HepG2 (cell line): Measurements from ENCODE around the gene CMTR2. TPM values are rescaled to one million over a fixed set of nuclear protein-coding genes. Genes with fewer than 3 reads are reported as not detected.

Experiments
- ATAC-seq: fragments of 200-7000 bp; cut with Tn5 transposase; 3 replicates; pipeline ENCODE4 v1.9.1; 2020; ENCODE audit warnings: mild to moderate bottlenecking, moderate library complexity
- BruUV-seq: library from RNA; stranded (reverse); fragments of 400-500 nt; replicated peaks from 2 replicates; lab custom pipeline; 2021; lab: Mats Ljungman, UMichigan
- CTCF ChIA-PET: fragments of 300-600 bp; formaldehyde crosslinking; extraction: SDS; loops from one replicate; lab custom pipeline; 2021; ENCODE audit warnings: low total read pairs, inconsistent platforms, low intra/inter-chr PET ratio; lab: Yijun Ruan, JAX
- POLR2A ChIA-PET: fragments of 350-600 bp; sonication (Branson Sonifier 250); formaldehyde crosslinking; loops from one replicate; lab custom pipeline; 2020; ENCODE audit warnings: antibody characterized with exemption, inconsistent platforms; lab: Yijun Ruan, JAX
- DNase-seq: peaks from one replicate; pipeline ENCODE4 v3.0.0-alpha.2; 2015; ENCODE audit warnings: low spot score
- FAIRE-seq: peaks from 3 replicates; lab custom pipeline; 2011; peaks lifted over from hg19 to GRCh38; lab: Jason Lieb, UNC
- H2AFZ ChIP-seq: one replicate; pipeline ENCODE4 v1.6.1; 2011; ENCODE audit warnings: low read length, inconsistent platforms
- H3K27ac ChIP-seq: fragments of 300-600 bp; 3 replicates; pipeline ENCODE4 v1.8.0; 2011; ENCODE audit warnings: mixed run types, mild to moderate bottlenecking, mixed read lengths, low read length, inconsistent platforms; ENCODE audit not compliant: insufficient read depth; ENCODE audit errors: extremely low read length
- H3K27me3 ChIP-seq, 2 experiments: fragments of 200-600 bp in 1 of 2; 2 replicates in 1 of 2; 3 replicates in 1 of 2; pipeline versions ENCODE4 v1.6.0 to v1.8.0; 2011; ENCODE audit warnings: low read length in 2 of 2, mild to moderate bottlenecking in 2 of 2, moderate library complexity in 2 of 2, inconsistent platforms in 1 of 2; ENCODE audit not compliant: insufficient read depth in 2 of 2, control insufficient read depth in 1 of 2
- H3K36me3 ChIP-seq, 2 experiments: fragments of 200-600 bp in 1 of 2; replicated peaks in 1 of 2; 2 replicates in 1 of 2; 3 replicates in 1 of 2; pipeline versions ENCODE4 v1.5.1 to v1.8.0; 2011; ENCODE audit warnings: low read length in 2 of 2, inconsistent platforms in 1 of 2; ENCODE audit not compliant: insufficient read depth in 2 of 2, control insufficient read depth in 1 of 2
- H3K4me1 ChIP-seq: 2 replicates; pipeline ENCODE4 v1.5.1; 2012; ENCODE audit warnings: low read length, inconsistent platforms; ENCODE audit not compliant: insufficient read depth
- H3K4me2 ChIP-seq: 2 replicates; pipeline ENCODE4 v1.6.0; 2011; ENCODE audit warnings: low read depth, low read length, inconsistent platforms
- H3K4me3 ChIP-seq, 3 experiments: fragments of 200-600 bp in 1 of 3; sonication (generic), shearing (Covaris generic) in 1 of 3; replicated peaks in 1 of 3; 2 replicates each; pipeline ENCODE4 v1.5.1; 2011 to 2016; ENCODE audit warnings: low read length in 3 of 3, inconsistent platforms in 2 of 3, low read depth in 2 of 3, mild to moderate bottlenecking in 2 of 3, control low read depth in 1 of 3, mixed read lengths in 1 of 3; ENCODE audit not compliant: insufficient read depth in 1 of 3
- H3K79me2 ChIP-seq: one replicate; pipeline ENCODE4 v1.6.1; 2011; ENCODE audit warnings: low read length, inconsistent platforms; ENCODE audit not compliant: insufficient read depth
- H3K9ac ChIP-seq: 2 replicates; pipeline ENCODE4 v1.6.0; 2011; ENCODE audit warnings: mild to moderate bottlenecking, low read depth, low read length, inconsistent platforms; ENCODE audit not compliant: insufficient read depth
- H3K9me3 ChIP-seq: 2 replicates; pipeline ENCODE4 v1.5.1; 2012; ENCODE audit warnings: mild to moderate bottlenecking, low read length
- H4K20me1 ChIP-seq: 2 replicates; pipeline ENCODE4 v1.6.0; 2011; ENCODE audit warnings: inconsistent platforms, mild to moderate bottlenecking, low read length, moderate library complexity; ENCODE audit not compliant: insufficient read depth
- CCAR2 ChIP-seq: fragments of 200-400 bp; formaldehyde crosslinking; optimal IDR thresholded peaks from 2 replicates; pipeline ENCODE3; 2018; ENCODE audit warnings: low read depth, mild to moderate bottlenecking, low read length, moderate library complexity
- FOSL1 ChIP-seq: sonication (generic); formaldehyde crosslinking; IDR thresholded peaks from 2 replicates; pipeline ENCODE4 v1.9.0; 2021; ENCODE audit warnings: missing genetic modification reagents, borderline replicate concordance
- GLI4 ChIP-seq: sonication (generic); formaldehyde crosslinking; IDR thresholded peaks from 2 replicates; pipeline ENCODE4 v1.5.1; 2020; ENCODE audit warnings: missing genetic modification reagents, mild to moderate bottlenecking, moderate library complexity, borderline replicate concordance
- KDM3A ChIP-seq: IDR thresholded peaks from 2 replicates; pipeline ENCODE4 v1.6.1; 2018; ENCODE audit warnings: low read depth, missing compliant biosample characterization
- MED8 ChIP-seq: sonication (generic); formaldehyde crosslinking; IDR thresholded peaks from 2 replicates; pipeline ENCODE4 v1.8.1; 2023; ENCODE audit warnings: mild to moderate bottlenecking, missing genetic modification reagents; ENCODE audit not compliant: insufficient replicate concordance
- NFIC ChIP-seq: IDR thresholded peaks from 2 replicates; pipeline ENCODE4 v1.6.1; 2012; ENCODE audit warnings: mild to moderate bottlenecking, low read length, inconsistent platforms
- NR2F2 ChIP-seq: IDR thresholded peaks from 2 replicates; pipeline ENCODE4 v1.6.1; 2012; ENCODE audit warnings: low read depth, inconsistent platforms, borderline replicate concordance
- PAX8 ChIP-seq: sonication (generic); formaldehyde crosslinking; IDR thresholded peaks from 2 replicates; pipeline ENCODE4 v1.8.0; 2022; ENCODE audit warnings: mild to moderate bottlenecking, missing genetic modification reagents, borderline replicate concordance
- SIN3B ChIP-seq: fragments of 150-350 bp; IDR thresholded peaks from 2 replicates; pipeline ENCODE4 v1.6.1; 2014; ENCODE audit warnings: low read length
- SNAI1 ChIP-seq: sonication (generic); formaldehyde crosslinking; IDR thresholded peaks from 2 replicates; pipeline ENCODE4 v1.5.0; 2020; ENCODE audit warnings: mild to moderate bottlenecking, missing genetic modification reagents, borderline replicate concordance
- STAT5B ChIP-seq: sonication (generic); formaldehyde crosslinking; IDR thresholded peaks from 2 replicates; pipeline ENCODE4 v1.4.0; 2020; ENCODE audit warnings: missing genetic modification reagents
- THAP7 ChIP-seq: sonication (generic); formaldehyde crosslinking; IDR thresholded peaks from 2 replicates; pipeline ENCODE4 v1.8.1; 2023; ENCODE audit warnings: mild to moderate bottlenecking, missing genetic modification reagents
- ZKSCAN8 ChIP-seq: IDR thresholded peaks from 2 replicates; pipeline ENCODE4 v1.6.1; 2016; ENCODE audit warnings: borderline replicate concordance, missing genetic modification reagents, missing compliant biosample characterization
- ZNF619 ChIP-seq: sonication (generic); formaldehyde crosslinking; IDR thresholded peaks from 2 replicates; pipeline ENCODE4 v1.4.0; 2020; ENCODE audit warnings: mild to moderate bottlenecking, missing genetic modification reagents
- in situ Hi-C: cut with HindIII; loops from 2 replicates; pipeline ENCODE4 v1.10.0; 2017; ENCODE audit warnings: low pct_unique_long_range_greater_than_20kb; ENCODE audit not compliant: extremely low pct_ligation_motif_present
- intact Hi-C: fragments of 100-400 bp; cut with micrococcal nuclease; formaldehyde crosslinking; loops from one replicate; pipeline ENCODE4 v1.10.0; 2022; ENCODE audit not compliant: unreplicated experiment
- polyA plus RNA-seq, 8 experiments: library from polyadenylated mRNA; depleted of rRNA in 3 of 8; stranded (reverse) in 7 of 8; unstranded in 1 of 8; fragments of >200 nt; fragmentation: Illumina TruSeq in 4 of 8; extraction: Trizol in 4 of 8; gene quantifications; 2 replicates each; pipeline versions ENCODE4 v1.2.1 to v1.2.3, GENCODE V29; 2011 to 2016; ENCODE audit warnings: low read depth in 4 of 8, missing spikeins in 1 of 8, mixed read lengths in 1 of 8; ENCODE audit not compliant: insufficient read depth in 1 of 8
- total RNA-seq, 5 experiments: library from RNA; depleted of rRNA; stranded (reverse); fragments of >200 nt; fragmentation: Illumina TruSeq; extraction: Trizol; gene quantifications; 2 replicates each; pipeline ENCODE4 v1.2.3, GENCODE V29; 2016; ENCODE audit warnings: low read depth in 1 of 5
- TF ChIP-seq, protein P1 (sequence below): sonication (generic); formaldehyde crosslinking; IDR thresholded peaks from 2 replicates; pipeline ENCODE4 v1.4.0; 2020; ENCODE audit warnings: mild to moderate bottlenecking, low read depth, missing genetic modification reagents

Gene CMTR2
- total and polyA plus RNA-seq, 2 of the 13 experiments (the other 11 are each of a cell fraction or from before 2014, with no cell fraction given), result 15.0 to 19.9 TPM

- POLR2A ChIA-PET, result no interaction called here
- no peaks in the 10 kb centered on the region; a peak in 1 of 5 replicates for H3K27me3 ChIP-seq
- no peak for TF ChIP-seq MED8 (CRISPR knock-in tag)
- TF ChIP-seq THAP7, result no peak
- no peak for TF ChIP-seq STAT5B (CRISPR knock-in tag)
- no peak for TF ChIP-seq NFIC
- TF ChIP-seq NR2F2, result no peak
- TF ChIP-seq PAX8 (CRISPR knock-in tag), result no peak
- TF ChIP-seq SIN3B, result no peak
- no peak for TF ChIP-seq CCAR2
- no peak for TF ChIP-seq GLI4
- no peak for TF ChIP-seq ZNF619 (CRISPR knock-in tag)
- no peak for TF ChIP-seq KDM3A (CRISPR knock-in tag)
- no peak for TF ChIP-seq SNAI1 (CRISPR knock-in tag)
- TF ChIP-seq, protein P1, sequence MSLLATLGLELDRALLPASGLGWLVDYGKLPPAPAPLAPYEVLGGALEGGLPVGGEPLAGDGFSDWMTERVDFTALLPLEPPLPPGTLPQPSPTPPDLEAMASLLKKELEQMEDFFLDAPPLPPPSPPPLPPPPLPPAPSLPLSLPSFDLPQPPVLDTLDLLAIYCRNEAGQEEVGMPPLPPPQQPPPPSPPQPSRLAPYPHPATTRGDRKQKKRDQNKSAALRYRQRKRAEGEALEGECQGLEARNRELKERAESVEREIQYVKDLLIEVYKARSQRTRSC (CRISPR knock-in tag), result no peak
- TF ChIP-seq ZKSCAN8, result no peak
- TF ChIP-seq FOSL1 (CRISPR knock-in tag), result no peak
- TF ChIP-seq, all 625 proteins: peak for 0
- Histone ChIP-seq H3K4me3 (no peak overlapping the region), H4K20me1 (no peaks in the 10 kb centered on the region), H3K4me2 (no peak overlapping the region), H3K4me1 (no peaks in the 10 kb centered on the region), H3K79me2 (no peaks in the 10 kb centered on the region), H3K27ac (no peak overlapping the region), H3K9ac (no peak overlapping the region), H3K9me3 (no peaks in the 10 kb centered on the region), H3K36me3 (no peaks in the 10 kb centered on the region), H2AFZ (no peak overlapping the region)
- FAIRE-seq (no peak), DNase-seq (no peak), ATAC-seq (no peak)
- BruUV-seq, result no TSS peak
- CTCF ChIA-PET, result no interaction called here
- in situ Hi-C loops, result no loop called here
- intact Hi-C loops, result no loop called here
These were observed 38.5 kb upstream of the CMTR2 start for GRCh38 chr16:71327720-71328119.
